ENCODE measurements around the gene SEPTIN1. TPM values are rescaled to one million over a fixed set of nuclear protein-coding genes. Genes with fewer than 3 reads are reported as not detected.
"Not testable (repeated sequence)": the region's sequence is repeated elsewhere in the genome, so short reads cannot be mapped to it uniquely, and the experiment has no call there.

Gene SEPTIN1
- polyA plus RNA-seq, 4 donors = 1.3 to 4.0 (median 2.1) TPM

DNA sequence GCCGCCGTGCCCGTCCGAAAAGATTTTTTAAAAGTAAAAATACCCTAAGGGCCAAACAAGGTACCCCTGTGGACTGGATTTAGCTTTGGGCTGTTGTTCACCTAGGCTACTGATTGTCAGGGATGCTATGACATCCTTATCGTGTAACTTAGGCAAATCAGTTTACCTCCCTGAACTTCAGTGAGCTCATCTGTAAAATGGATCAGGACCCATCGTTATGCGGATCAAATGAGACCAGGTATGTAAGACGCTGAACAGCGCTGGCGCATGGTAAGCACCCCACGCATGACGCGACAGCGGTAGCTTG lies 24.4 kb upstream of the SEPTIN1 start:
- DNase-seq (ENCODE audit: low read depth in 4 of 4, low spot score in 3 of 4) = no peak

DNA sequence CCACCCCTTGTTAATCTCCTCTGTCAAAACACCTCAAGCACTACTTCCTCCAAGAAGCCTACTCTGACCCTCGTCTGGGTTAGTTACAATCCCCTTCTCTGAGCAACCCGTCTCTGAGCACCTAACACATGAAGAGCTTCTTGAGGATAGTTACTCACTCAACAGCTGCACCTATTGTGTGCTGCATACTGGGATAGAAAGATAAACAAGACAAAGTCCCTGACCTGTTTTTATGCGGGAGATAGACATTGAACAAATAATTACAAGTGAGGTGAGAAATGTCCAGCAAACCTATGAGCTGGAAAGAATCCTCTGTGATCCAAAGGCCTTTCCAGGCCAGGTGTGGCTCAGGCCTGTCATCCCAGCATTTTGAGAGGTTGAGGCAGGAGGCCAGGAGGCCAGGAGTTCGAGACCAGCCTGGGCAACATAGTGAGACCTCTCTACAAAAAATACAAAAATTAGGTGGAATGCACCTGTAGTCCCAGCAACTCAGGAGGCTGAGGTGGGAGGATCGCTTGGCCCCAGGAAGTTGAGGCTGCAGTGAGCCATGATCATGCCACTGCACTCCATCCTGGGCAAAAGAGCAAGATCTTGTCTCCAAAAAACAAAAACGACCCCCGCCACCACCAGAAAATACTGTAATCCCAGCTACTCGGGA lies 19.5 kb upstream of the SEPTIN1 start:
- no peak for DNase-seq (ENCODE audit: low read depth in 4 of 4, low spot score in 3 of 4)

DNA sequence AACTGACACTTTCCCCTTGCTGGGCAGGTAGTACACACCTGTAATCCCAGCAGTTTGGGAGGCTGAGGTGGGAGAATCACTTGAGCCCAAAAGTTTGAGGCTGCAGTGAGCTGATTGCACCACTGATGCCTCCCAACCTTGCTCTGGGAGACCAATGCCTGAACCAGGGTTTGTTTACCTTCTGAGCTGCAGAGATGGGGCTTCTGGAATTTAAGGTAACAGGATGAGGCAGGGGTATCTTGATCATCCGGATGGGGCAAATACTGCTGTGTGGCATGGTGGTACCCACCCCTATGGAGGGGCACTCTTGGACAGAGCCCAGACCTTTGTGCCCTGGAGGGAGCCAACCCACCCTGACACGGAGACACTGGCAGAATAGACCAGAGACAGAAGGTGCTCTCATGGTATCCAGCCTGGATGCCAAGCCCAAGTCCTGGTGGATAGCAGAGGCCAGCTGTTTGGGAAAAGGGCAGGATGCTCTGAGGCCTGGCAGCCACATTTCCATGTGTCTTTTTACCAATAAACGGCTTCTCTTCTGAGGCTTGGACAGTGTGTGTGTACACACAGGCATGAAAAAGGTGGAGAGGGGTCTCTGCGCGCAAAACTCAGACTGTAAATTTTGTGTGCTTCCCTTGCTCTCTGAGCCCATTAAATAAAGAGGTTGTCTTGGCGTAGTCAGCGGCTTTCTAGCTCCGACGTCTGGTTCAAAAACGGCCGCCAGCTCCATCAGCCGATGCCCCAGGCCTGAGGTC lies 17.2 kb upstream of the SEPTIN1 start:
- DNase-seq (ENCODE audit: low read depth in 4 of 4, low spot score in 3 of 4) = no peak

DNA sequence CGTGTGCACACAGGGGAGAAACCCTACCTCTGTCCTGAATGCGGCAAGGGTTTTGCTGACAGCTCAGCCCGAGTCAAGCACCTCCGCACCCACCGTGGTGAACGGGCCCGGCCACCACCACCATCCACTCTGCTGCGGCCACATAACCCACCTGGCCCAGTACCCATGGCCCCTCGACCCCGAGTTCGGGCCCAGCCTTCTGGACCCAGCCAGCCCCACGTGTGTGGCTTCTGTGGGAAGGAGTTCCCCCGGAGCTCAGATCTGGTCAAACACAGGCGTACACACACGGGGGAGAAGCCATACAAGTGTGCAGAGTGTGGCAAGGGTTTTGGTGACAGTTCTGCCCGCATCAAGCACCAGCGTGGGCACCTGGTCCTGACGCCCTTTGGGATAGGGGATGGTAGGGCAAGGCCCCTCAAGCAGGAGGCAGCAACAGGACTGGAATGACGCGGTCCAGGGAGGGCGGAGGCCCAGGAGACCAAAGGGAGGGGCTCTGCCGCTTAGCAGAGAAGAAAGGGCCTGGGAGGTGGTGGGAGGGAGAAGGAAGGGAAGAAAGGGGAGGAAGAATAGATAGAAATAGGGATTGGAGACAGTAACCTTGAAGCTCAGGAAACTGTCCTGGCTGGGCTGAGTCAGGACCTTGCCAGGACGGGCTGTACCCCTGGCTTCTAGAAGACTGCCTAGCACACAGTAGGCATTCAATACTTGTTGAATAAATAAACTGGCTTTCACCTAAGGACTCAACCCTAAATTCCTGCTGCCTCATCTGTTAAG lies 16.5 kb upstream of the SEPTIN1 start:
- DNase-seq (ENCODE audit: low read depth in 4 of 4, low spot score in 3 of 4) = no peak

DNA sequence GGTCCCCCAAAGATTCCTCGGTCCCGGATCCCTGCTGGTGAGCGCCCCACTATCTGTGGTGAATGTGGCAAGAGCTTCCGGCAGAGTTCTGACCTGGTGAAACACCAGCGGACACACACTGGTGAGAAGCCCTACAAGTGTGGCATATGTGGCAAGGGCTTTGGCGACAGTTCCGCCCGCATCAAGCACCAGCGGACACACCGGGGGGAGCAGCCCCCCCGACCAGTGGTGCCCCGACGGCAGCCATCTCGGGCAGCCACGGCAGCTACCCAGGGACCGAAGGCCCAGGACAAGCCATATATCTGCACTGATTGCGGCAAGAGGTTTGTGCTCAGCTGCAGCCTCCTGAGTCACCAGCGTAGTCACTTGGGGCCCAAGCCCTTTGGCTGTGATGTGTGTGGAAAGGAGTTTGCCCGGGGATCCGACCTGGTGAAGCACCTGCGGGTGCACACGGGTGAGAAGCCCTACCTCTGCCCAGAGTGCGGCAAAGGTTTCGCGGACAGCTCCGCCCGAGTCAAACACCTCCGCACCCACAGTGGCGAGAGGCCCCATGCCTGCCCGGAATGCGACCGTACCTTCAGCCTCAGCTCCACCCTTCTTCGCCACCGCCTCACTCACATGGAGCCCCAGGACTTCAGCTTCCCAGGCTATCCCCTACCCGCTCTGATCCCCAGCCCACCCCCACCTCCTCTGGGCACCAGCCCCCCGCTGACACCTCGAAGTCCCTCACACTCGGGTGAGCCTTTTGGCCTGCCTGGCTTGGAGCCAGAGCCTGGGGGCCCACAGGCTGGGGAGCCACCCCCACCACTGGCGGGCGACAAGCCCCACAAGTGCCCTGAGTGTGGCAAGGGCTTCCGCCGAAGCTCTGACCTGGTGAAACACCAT lies 15.7 kb upstream of the SEPTIN1 start:
- no peak for DNase-seq (ENCODE audit: low read depth in 4 of 4, low spot score in 3 of 4)

DNA sequence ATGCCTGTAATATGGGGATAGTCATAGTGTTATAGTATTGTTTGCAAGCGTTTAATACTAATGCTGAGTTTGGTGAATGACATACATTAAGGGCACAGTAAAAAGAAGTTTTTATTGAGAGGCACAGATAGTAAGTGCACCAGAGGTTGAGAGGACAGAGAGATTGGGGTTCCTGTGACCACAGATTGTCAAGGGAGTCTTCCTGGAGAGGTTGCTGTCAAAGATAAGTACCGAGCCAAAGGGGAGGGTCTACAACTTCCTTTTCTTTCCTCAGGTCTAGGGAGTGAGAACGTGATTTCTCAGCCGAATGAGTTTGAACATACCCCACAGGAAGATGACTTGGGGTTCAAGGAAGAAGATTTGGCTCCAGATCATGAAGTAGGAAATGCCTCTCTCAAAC lies 14.7 kb upstream of the SEPTIN1 start:
- no peak for DNase-seq (ENCODE audit: low read depth in 4 of 4, low spot score in 3 of 4)

DNA sequence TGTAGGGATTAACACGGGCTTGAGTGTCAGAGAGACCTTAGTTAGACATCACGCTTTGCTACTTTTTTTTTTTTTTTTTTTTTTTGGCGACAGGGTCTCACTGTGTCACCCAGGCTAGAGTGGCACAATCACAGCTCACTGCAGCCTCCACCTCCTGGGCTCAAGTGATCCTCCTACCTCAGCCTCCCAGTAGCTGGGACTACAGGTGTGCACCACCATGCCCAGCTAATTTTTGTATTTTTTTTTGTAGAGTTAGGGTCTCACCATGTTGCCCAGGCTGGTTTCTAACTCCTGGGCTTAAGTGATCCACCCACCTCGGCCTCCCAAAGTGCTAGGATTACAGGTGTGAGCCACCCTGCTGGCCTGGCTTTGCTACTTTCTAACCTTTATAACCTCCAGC lies 14.3 kb upstream of the SEPTIN1 start:
- not testable (repeated sequence) for DNase-seq (ENCODE audit: low read depth in 4 of 4, low spot score in 3 of 4)

DNA sequence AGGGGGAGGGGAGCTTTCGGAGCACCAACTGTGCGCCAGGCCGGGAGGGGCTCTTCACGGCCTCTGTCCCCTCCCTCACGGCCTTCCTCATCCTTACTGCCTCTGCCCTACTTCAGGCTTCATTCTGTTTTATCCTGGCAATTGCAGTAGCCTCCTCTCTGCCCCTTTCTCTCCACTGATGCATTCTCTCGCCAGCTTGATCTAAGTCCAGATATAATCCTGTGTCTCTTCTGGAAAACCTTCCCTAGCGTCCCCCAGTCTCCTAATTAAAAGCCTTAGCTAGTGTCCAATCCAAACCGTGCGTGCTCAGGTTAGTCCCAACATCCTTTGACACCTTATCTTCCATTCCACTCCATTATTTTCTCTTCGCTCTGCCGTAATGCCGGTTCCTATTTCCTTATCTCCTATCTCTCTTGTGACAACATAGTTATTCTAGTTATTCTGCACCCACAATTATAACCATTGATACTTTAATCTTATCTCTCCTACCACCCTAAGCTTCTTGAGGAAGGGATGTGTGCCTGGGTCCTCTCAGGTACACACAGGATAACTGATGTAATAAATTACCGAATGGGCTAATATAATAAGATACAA lies 13.7 kb upstream of the SEPTIN1 start:
- no peak for DNase-seq (ENCODE audit: low read depth in 4 of 4, low spot score in 3 of 4)

DNA sequence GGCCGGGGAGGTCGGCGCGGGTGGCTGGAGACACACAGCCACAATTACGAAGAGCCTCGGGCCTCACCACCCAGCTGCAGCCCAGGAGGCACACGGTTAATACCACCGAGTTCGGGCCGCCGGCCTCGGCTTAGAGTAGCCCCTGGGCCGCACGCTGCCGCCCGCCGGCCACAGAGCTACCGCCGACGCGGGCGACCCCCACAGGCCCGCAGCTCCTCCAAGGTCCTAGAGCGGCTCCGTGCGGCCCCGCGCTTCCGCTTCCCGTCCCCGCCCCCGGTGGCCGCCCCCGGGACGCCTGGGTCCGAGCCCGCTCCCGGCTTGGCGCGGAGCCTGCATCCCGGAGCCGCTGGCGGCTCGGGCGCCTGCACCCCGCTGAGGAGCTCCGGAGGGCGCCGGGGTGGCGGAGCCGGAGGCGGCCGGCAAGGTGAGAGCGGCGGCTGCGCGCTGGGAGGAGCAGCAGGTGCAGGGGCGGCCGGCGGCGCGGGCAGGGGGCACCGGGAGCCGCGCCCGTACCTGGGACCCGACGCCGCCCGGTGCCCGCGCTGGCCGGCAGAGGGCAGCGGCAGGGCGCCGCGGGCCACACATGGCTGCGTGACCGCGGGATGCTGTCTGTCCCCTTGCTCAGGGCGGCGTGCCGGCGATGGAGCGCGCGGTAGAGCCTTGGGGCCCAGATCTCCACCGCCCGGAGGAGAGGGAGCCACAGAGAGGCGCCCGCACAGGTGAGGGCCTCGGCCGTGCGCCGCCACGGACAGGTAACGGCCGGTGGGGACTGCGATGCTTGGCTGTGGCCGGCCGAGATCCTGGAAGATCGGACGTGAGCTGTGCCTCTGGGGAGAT lies 13.0 kb upstream of the SEPTIN1 start, which contains the start of gene ZNF48:
TSS of gene ZNF48 (plus strand) at position 266 of the 837 bp plus-strand sequence. CDS start at position 641, 375 bp downstream.
- DNase-seq (ENCODE audit: low read depth in 4 of 4, low spot score in 3 of 4) = peak in 3 of 4 donors; percentile 77 to 79 (median 78)

DNA sequence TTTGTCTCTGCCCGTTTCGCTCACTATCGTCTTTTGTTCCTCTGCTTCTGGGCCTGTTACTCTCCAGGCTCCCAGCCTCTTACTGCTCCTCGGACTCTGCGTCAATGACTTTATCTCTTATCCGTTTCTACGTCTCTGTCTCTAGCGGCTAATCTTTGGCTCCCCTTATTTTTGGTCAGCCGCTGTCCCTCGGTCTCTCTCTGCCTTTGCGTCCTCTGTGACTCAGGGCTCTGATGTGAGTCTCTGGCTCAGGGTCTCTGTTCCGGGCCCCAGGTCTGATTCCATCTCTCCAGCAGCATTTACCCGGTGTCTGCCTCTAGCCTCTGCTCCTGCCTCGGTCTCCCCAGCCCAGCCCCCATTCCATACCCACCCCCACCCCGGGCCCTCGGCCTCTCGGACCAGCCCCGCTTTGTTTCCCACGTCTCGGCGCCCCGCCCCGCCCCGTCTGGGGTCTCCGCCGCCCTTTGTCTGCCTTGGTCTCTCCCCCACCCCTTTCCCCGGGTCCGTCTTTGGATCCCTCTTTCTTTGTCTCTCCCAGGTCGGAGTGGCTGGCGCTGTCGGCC lies 12.3 kb upstream of the SEPTIN1 start:
- DNase-seq (ENCODE audit: low read depth in 4 of 4, low spot score in 3 of 4) = no peak

DNA sequence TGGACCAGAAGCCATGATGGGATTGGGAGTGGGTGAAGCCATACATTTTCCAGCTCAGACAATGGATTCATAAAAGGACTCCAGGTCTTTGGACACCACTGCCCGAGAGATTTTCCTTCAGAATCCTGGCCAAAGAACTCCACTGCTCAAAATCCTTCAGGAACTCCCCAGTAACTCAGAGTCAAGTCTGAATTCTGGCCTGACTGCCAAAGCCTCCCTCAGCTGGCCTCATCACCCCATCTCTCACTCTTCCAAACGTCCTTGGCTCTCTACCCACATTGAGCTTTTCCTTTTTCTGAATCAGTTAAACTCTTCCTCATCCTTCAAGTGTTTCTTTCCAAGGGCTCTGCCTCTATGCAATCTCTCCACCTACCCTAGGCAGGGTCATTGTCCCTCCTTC lies 1.2 kb upstream of the SEPTIN1 start:
- no peak for DNase-seq (ENCODE audit: low read depth in 4 of 4, low spot score in 3 of 4)

DNA sequence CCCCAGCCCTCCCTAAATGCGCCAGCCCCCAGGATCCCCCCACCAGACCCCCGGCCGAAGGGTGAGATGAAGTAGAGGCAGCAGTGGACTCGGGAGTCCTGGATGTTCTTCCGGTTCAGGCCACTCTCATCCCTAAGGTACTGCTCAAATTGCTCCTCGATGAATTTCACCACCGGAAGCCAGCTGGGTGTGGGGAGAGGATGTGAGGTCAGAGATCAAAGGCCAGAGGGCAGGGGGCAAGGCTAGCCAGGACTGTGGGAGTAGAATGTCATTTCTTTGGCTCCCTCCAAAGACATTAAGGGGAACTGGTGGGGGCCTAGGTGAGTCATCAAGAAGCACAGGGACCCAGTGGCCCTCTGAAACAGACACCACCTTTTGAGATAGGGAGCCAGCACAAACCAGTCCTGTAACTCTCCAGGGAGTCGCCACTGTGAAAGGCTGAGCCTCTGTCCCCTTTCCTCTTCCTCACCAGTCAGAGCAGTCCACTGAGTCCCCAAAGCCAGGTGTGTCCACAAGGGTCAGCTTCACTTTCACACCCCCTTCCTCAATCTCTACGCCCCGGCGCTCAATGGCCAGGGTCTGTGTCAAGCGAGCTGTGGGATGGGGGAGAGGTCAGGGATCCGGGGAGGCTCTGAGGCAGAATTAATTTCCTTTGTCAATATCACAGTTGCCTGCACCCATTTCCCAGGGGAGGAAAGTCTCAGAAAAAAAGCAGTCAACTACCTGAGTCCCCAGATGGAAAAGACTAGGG lies 895 bp downstream of the SEPTIN1 start:
- no peak for DNase-seq (ENCODE audit: low read depth in 4 of 4, low spot score in 3 of 4)

DNA sequence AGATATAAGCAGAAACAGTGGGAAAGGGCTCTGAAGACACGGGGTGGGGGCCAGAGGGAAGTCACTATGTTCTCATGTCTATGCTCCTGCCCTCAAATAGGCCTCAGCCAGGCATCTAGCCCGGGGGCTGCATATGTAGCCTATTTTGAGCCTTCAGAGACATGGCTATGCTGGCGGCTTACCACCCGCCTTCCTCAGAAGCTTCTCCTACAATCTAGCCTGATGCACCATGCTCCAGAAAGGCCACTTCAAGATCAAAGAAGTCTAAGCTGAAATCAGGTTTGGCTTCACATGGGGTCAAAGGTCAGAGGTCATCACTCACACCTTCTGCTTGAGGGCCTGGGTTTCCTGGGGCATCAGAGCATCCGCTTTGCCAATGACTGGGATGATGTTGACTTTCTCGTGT lies 1.6 kb downstream of the SEPTIN1 start:
- DNase-seq (ENCODE audit: low read depth in 4 of 4, low spot score in 3 of 4) = no peak

DNA sequence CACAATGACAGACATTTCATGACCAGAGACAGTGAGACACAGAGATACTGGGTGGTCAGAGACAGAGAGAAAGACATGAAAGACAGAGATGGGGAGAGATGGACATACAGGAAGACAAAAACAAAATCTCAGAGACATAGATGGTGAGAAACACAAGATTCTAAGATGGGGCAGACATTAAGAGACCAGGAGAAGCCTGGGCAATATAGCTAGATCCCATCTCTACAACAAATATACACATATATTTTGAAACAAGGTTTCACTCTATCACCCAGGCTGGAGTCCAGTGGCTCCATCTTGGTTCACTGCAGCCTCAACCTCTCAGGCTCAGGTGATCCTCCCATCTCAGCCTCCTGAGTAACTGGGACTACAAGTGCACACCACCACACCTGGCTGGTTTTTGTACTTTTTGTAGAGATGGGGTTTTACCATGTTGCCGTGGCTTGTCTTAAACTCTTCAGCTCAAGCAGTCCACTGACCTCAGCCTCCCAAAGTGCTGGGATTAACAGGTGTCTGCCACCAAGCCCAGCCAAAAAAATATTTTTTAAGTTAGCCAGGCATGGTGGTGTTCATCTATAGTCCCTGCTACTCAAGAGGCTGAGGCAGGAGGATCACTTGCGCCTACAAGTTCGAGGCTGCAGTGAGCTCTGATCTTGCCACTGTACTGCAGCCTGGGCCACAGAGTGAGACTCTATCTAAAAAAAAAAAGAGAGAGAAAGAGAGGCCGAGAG lies 2.1 kb downstream of the SEPTIN1 start:
- no peak for DNase-seq (ENCODE audit: low read depth in 4 of 4, low spot score in 3 of 4)

DNA sequence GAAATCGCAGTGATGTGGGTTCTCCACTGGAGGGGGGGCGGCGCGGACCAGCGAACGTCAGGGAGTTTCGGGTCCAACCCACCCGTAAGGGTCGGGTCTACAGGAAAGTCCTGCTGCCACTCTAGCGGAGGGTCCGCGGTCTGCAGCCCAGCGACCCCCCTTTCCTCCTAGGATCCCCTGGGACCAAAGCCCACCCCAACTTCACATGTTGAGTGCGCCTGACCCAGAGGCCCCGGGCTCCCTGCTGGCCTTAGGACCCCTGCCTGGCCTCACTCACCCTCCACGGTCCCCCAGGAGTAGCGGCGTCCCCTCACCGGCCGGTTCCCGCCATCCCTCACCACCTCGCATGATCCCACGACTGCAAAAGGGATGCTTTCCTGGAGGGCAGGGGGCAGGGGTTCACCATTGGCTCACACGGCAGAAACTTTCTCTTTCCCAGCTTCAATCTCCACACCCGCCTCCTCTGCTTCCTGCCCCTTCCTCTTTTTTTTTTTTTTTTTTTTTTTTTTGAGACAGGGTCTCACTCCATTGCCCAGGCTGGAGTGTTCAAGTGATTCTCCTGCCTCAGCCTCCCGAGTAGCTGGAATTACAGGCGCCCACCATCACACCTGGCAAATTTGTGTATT lies 3.1 kb downstream of the SEPTIN1 start:
- no peak for DNase-seq (ENCODE audit: low read depth in 4 of 4, low spot score in 3 of 4)

DNA sequence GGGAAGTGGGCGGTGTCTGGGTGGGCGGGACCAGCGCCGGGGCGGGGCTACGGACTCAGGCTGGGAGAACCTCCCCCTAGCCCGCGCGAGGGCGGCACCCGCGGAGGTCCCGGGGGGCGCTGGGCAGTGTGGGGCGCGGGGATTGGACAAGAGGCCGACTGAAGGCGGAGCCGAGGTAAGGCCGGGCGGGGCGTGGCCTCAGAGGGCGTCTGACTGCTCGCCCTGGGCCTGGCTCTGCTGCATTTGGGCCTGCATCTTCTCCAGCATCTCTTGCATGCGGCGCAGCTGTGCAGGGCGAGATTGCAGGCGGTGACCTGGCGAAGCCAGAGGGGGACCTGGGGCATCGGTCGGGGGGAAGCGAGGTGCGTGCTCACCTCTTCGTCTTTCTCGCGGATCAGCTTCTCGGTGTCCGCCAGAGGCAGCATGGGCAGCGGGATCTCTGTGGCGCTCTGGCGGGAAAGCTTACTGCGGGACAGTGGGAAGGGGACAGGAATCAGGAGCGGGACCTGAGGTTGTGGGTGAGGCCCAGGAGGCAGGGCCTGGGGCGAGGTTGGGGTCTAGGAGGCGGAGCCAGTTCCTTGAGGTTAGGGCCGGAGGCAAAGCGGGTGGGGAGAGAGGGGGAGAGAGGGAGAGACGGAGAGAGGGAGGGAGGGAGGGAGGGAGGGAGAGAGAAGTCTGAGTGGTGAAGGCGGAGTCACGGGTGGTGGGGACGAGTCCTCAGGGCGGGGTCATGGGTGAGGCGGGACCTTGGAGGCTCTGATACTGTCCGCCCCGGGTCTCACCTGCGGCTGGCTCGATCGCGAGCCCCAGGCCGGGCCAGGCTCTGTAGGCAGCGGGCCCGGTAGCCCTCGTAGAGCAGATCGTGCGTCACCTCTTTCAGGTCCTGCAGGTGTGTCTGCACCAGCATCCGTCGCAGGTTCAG lies 3.9 kb downstream of the SEPTIN1 start:
- peak; percentile 91 to 98 (median 96) for DNase-seq (ENCODE audit: low read depth in 4 of 4, low spot score in 3 of 4)
